ENCODE measurements around the gene DNPEP.

DNA sequence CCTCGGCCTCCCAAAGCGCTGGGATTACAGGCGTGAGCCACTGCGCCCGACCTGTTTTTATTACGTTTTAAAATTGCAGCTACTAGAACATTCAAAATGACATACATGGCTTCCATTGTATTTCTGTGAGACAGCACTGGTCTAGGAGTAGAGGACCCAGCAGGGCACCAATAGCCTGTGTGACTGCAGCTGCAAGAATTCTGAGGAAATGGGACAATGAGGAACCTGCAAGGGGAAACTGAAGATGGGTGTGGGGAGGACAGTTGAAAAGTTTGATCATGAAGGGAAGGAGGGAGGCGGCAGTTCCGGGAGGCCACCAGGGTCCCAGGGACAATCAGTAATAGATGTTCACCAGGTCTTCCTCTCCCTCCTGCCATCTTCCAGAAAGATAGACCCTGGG lies 13.9 kb upstream of the DNPEP start:
- TF ChIP-seq, protein P1, sequence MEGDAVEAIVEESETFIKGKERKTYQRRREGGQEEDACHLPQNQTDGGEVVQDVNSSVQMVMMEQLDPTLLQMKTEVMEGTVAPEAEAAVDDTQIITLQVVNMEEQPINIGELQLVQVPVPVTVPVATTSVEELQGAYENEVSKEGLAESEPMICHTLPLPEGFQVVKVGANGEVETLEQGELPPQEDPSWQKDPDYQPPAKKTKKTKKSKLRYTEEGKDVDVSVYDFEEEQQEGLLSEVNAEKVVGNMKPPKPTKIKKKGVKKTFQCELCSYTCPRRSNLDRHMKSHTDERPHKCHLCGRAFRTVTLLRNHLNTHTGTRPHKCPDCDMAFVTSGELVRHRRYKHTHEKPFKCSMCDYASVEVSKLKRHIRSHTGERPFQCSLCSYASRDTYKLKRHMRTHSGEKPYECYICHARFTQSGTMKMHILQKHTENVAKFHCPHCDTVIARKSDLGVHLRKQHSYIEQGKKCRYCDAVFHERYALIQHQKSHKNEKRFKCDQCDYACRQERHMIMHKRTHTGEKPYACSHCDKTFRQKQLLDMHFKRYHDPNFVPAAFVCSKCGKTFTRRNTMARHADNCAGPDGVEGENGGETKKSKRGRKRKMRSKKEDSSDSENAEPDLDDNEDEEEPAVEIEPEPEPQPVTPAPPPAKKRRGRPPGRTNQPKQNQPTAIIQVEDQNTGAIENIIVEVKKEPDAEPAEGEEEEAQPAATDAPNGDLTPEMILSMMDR (IDR thresholded peaks at IDR 0.05) = no peak
- no peak for TF ChIP-seq POLR2A (IDR thresholded peaks at IDR 0.05)

Data from thyroid gland (tissue), 4 donors.